LoVo (cell line): ENCODE results near the gene KIF2C.
"Not testable (repeated sequence)": the region's sequence is repeated elsewhere in the genome, so short reads cannot be mapped to it uniquely, and the experiment has no call there.

ENCODE experiments used
- DNase-seq: peaks from one replicate; pipeline ENCODE4 v3.0.0-alpha.2; 2016; ENCODE audit warnings: low spot score

Gene KIF2C

GRCh38 chr1:44812822-44813543 is 73.3 kb downstream of the KIF2C start:
- no peak for DNase-seq

GRCh38 chr1:44815926-44816325 is 76.3 kb downstream of the KIF2C start:
- DNase-seq, result not testable (repeated sequence)

- DNase-seq, result no peak
These were observed 77.7 kb downstream of the KIF2C start for GRCh38 chr1:44817307-44817706.
